Hepatocyte (in vitro differentiated cells): ENCODE measurements around the gene CAVIN3. TPM values are rescaled to one million over a fixed set of nuclear protein-coding genes. Genes with fewer than 3 reads are reported as not detected.

Source experiments
- DNase-seq: peaks from one replicate; pipeline ENCODE4 v3.0.0-alpha.2; 2016; ENCODE audit warnings: low spot score
- H2AFZ ChIP-seq: fragments of 200-600 bp; sonication (generic); 2 replicates; pipeline ENCODE4 v1.6.0; 2016; ENCODE audit warnings: antibody characterized with exemption, mild to moderate bottlenecking
- H3K27ac ChIP-seq: fragments of 200-600 bp; sonication (generic); 2 replicates; pipeline ENCODE4 v1.5.1; 2016; ENCODE audit warnings: mild to moderate bottlenecking
- H3K27me3 ChIP-seq: fragments of 200-600 bp; sonication (generic); 2 replicates; pipeline ENCODE4 v1.6.1; 2016
- H3K36me3 ChIP-seq: fragments of 200-600 bp; sonication (generic); replicated peaks from 2 replicates; pipeline ENCODE4 v1.5.1; 2016; ENCODE audit warnings: low read depth; ENCODE audit not compliant: insufficient read depth
- H3K4me1 ChIP-seq: fragments of 200-600 bp; sonication (generic); 2 replicates; pipeline ENCODE4 v1.5.1; 2016; ENCODE audit warnings: mild to moderate bottlenecking, moderate library complexity; ENCODE audit not compliant: insufficient read depth
- H3K4me2 ChIP-seq: fragments of 200-600 bp; sonication (generic); 2 replicates; pipeline ENCODE4 v1.6.0; 2016
- H3K4me3 ChIP-seq: fragments of 200-600 bp; sonication (generic); 2 replicates; pipeline ENCODE4 v1.5.1; 2016; ENCODE audit warnings: mild to moderate bottlenecking
- H3K79me2 ChIP-seq: fragments of 200-600 bp; sonication (generic); 2 replicates; pipeline ENCODE4 v1.6.0; 2017; ENCODE audit warnings: mild to moderate bottlenecking
- H3K9me2 ChIP-seq: fragments of 200-600 bp; sonication (generic); replicated peaks from 2 replicates; pipeline ENCODE4 v1.6.0; 2017; ENCODE audit warnings: mild to moderate bottlenecking; ENCODE audit not compliant: insufficient read depth
- H3K9me3 ChIP-seq: fragments of 200-600 bp; sonication (generic); 2 replicates; pipeline ENCODE4 v1.5.1; 2016; ENCODE audit warnings: low read depth, mild to moderate bottlenecking
- H4K20me1 ChIP-seq: fragments of 200-600 bp; sonication (generic); 2 replicates; pipeline ENCODE4 v1.6.0; 2016; ENCODE audit warnings: mild to moderate bottlenecking; ENCODE audit not compliant: insufficient read depth, poor library complexity, severe bottlenecking
- EZH2 ChIP-seq: fragments of 200-600 bp; sonication (generic); IDR thresholded peaks from 2 replicates; pipeline ENCODE4 v1.6.1; 2016; ENCODE audit warnings: antibody characterized with exemption, mild to moderate bottlenecking, borderline replicate concordance
- EZH2phosphoT487 ChIP-seq: fragments of 200-600 bp; sonication (generic); IDR thresholded peaks from one replicate; pipeline ENCODE4 v1.6.1; 2018; ENCODE audit warnings: antibody characterized with exemption, mild to moderate bottlenecking, low read depth, moderate library complexity; ENCODE audit not compliant: unreplicated experiment, severe bottlenecking
- WGBS: methylation state at CpG from one replicate; pipeline ENCODE4 v1.1.6; 2016; ENCODE audit warnings: low lambda C conversion rate; ENCODE audit errors: missing lambda C conversion rate; 5-methylcytosine and 5-hydroxymethylcytosine counted together
- polyA plus RNA-seq: library from polyadenylated mRNA; unstranded; fragments of >200 nt; fragmentation: Nextera tagmentation; extraction: Ambion mirVana; gene quantifications from 2 replicates; pipeline ENCODE4 v1.2.1, GENCODE V29; 2016
- total RNA-seq: library from RNA; depleted of rRNA; stranded (reverse); fragments of >200 nt; gene quantifications from 2 replicates; pipeline ENCODE4 v1.2.3, GENCODE V29; 2014
- TF ChIP-seq, protein P1 (sequence below): fragments of 200-600 bp; sonication (generic); IDR thresholded peaks from 2 replicates; pipeline ENCODE4 v1.5.1; 2016; ENCODE audit warnings: antibody characterized with exemption, mild to moderate bottlenecking; ENCODE audit not compliant: poor library complexity

The CAVIN3 gene
- total and polyA plus RNA-seq, 2 experiments from 2014 or later, result 93.3 to 115 TPM

DNA sequence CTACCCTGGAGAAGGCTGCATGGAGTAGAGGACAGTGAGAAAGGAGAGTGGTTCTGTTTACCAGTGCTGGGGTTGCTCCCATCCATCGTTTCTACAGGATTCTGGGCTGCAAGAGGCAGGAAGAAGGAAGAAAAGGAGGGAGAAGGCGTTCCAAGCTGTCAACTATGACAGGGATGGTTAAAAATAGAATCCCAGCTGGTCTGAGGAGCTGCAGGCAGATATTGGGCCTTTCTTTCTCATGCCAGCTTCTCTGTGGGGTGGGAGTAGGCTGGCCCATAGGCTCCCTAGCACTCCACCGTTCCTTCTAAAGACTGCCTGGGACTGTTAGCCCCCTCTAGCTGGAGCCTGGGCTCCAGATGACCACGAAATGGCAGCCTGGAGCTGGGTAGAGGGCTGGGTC is 47.1 kb downstream of the CAVIN3 start:
- no peak overlapping the region for H3K4me3 ChIP-seq
- no peaks in the 10 kb centered on the region for H4K20me1 ChIP-seq
- no peaks in the 10 kb centered on the region for H3K9me2 ChIP-seq
- no peaks in the 10 kb centered on the region for H3K79me2 ChIP-seq
- no peak overlapping the region for H3K27ac ChIP-seq
- WGBS, result 72% methylated on average over 4 of the region's 4 CpGs
- H3K36me3 ChIP-seq, result no peaks in the 10 kb centered on the region
- H3K4me2 ChIP-seq, result no peak overlapping the region
- H3K4me1 ChIP-seq, result no peaks in the 10 kb centered on the region
- no peaks in the 10 kb centered on the region for H3K27me3 ChIP-seq
- no peak for TF ChIP-seq EZH2phosphoT487
- TF ChIP-seq EZH2, result no peak
- TF ChIP-seq, protein P1, sequence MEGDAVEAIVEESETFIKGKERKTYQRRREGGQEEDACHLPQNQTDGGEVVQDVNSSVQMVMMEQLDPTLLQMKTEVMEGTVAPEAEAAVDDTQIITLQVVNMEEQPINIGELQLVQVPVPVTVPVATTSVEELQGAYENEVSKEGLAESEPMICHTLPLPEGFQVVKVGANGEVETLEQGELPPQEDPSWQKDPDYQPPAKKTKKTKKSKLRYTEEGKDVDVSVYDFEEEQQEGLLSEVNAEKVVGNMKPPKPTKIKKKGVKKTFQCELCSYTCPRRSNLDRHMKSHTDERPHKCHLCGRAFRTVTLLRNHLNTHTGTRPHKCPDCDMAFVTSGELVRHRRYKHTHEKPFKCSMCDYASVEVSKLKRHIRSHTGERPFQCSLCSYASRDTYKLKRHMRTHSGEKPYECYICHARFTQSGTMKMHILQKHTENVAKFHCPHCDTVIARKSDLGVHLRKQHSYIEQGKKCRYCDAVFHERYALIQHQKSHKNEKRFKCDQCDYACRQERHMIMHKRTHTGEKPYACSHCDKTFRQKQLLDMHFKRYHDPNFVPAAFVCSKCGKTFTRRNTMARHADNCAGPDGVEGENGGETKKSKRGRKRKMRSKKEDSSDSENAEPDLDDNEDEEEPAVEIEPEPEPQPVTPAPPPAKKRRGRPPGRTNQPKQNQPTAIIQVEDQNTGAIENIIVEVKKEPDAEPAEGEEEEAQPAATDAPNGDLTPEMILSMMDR, result no peak
- no peak overlapping the region for H2AFZ ChIP-seq
- DNase-seq, result no peak
- H3K9me3 ChIP-seq, result no peaks in the 10 kb centered on the region

DNA sequence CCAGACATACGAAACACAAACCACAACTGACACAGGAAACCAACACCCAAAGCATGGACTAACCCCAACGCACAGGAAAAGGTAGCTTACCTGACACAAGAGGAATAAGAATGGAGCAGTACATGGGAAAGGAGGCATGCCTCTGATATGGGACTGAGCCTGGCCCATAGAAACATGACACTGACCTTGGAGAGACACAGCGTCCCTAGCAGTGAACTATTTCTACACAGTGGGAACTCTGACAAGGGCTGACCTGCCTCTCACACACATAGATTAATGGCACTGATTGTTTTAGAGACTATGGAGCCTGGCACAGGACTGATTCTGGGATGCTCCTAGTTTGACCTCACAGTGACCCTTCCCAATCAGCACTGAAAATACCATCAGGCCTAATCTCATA is 48.7 kb downstream of the CAVIN3 start:
- TF ChIP-seq EZH2 (no peak), EZH2phosphoT487 (no peak)
- TF ChIP-seq, protein P1, result no peak
- DNase-seq, result no peak
- H3K79me2 ChIP-seq, result no peaks in the 10 kb centered on the region
- no peaks in the 10 kb centered on the region for H3K9me3 ChIP-seq
- no peaks in the 10 kb centered on the region for H3K27me3 ChIP-seq
- H3K27ac ChIP-seq, result no peak overlapping the region
- no peak overlapping the region for H3K4me3 ChIP-seq
- no peak overlapping the region for H3K4me2 ChIP-seq
- no peak overlapping the region for H2AFZ ChIP-seq
- no peaks in the 10 kb centered on the region for H4K20me1 ChIP-seq
- H3K4me1 ChIP-seq, result no peaks in the 10 kb centered on the region
- H3K9me2 ChIP-seq, result no peaks in the 10 kb centered on the region
- WGBS, result 54% methylated on average over 3 of the region's 3 CpGs
- no peaks in the 10 kb centered on the region for H3K36me3 ChIP-seq

DNA sequence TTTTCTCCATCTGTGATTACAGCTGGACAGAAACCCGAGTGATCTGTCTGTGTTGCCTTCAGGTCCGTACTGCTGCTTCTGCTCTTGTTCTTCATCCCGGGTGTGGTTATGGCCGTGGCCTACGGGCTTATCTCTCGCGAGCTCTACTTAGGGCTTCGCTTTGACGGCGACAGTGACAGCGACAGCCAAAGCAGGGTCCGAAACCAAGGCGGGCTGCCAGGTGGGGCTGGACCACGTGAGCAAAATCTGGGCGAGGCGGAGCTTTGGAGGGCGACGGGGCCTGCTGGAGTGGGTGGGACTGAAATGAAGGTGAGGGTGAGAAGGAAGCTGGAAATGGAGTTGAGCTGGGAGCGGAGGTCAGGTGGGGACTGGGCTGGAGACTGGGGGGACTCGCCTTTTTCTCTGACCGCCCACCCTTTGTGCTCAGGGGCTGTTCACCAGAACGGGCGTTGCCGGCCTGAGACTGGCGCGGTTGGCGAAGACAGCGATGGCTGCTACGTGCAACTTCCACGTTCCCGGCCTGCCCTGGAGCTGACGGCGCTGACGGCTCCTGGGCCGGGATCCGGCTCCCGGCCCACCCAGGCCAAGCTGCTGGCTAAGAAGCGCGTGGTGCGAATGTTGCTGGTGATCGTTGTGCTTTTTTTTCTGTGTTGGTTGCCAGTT is 49.6 kb downstream of the CAVIN3 start:
- H2AFZ ChIP-seq, result no peak overlapping the region

More for the DNA sequence above, 49.6 kb downstream of the CAVIN3 start:
- H4K20me1 ChIP-seq, result no peaks in the 10 kb centered on the region
- no peak overlapping the region for H3K27ac ChIP-seq
- 95% methylated on average over 40 of the region's 41 CpGs for WGBS
- no peaks in the 10 kb centered on the region for H3K79me2 ChIP-seq
- H3K36me3 ChIP-seq, result no peaks in the 10 kb centered on the region
- H3K4me2 ChIP-seq, result no peak overlapping the region
- no peak for TF ChIP-seq EZH2
- TF ChIP-seq EZH2phosphoT487, result no peak
- TF ChIP-seq, protein P1, result no peak
- H3K9me3 ChIP-seq, result no peaks in the 10 kb centered on the region
- H3K9me2 ChIP-seq, result no peaks in the 10 kb centered on the region
- H3K27me3 ChIP-seq, result no peaks in the 10 kb centered on the region
- no peak for DNase-seq
- H3K4me1 ChIP-seq, result no peaks in the 10 kb centered on the region
- no peak overlapping the region for H3K4me3 ChIP-seq
